OCI-LY1 (cell line): ENCODE results near the gene LTBP2.

ENCODE experiments used
- EZH2 ChIP-seq: fragments of 200-600 bp; sonication (generic), shearing (Covaris generic); IDR thresholded peaks from 2 replicates; pipeline ENCODE4 v1.8.0; 2017; ENCODE audit warnings: borderline replicate concordance, mixed run types, mild to moderate bottlenecking, antibody characterized with exemption, low read length, moderate library complexity, mixed read lengths
- TF ChIP-seq, protein P1 (sequence below): fragments of 200-600 bp; sonication (generic), shearing (Covaris generic); IDR thresholded peaks from 2 replicates; pipeline ENCODE4 v1.5.1; 2017; ENCODE audit warnings: mild to moderate bottlenecking, antibody characterized with exemption, low read length, moderate library complexity, mixed read lengths

DNA sequence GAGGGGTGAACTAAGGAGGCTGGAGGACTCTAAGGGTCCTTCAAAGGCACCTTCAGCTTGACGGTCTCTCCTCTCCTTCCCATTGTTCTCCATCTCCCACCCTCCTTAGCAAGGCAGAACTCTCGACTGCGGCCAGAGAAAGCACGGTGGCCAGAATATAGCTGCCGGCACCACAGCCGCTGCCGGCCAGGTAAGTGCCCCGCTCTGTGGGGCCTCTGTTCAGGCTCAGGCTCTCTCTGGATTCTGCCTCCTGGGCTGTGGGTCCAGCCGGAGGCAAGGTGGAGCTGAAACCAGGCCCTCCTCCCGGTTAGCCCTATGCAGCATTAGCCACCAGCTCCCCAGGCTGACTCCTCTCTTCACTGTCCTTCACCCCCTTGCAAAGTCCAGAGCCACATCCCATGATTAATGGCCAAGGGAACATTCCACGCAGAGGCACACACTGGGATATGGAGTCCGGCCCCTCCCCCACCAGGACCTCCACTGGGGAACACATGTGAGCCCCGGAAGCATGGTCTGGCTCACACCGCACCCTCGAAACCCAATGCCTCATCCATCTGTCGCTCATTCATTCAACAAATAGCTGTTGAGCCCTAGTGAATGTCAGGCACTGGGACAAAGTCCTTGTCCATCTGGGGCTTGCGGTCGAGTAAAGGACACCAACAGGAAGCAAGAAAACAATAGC, 25.2 kb downstream of the LTBP2 start:
- TF ChIP-seq, protein P1, sequence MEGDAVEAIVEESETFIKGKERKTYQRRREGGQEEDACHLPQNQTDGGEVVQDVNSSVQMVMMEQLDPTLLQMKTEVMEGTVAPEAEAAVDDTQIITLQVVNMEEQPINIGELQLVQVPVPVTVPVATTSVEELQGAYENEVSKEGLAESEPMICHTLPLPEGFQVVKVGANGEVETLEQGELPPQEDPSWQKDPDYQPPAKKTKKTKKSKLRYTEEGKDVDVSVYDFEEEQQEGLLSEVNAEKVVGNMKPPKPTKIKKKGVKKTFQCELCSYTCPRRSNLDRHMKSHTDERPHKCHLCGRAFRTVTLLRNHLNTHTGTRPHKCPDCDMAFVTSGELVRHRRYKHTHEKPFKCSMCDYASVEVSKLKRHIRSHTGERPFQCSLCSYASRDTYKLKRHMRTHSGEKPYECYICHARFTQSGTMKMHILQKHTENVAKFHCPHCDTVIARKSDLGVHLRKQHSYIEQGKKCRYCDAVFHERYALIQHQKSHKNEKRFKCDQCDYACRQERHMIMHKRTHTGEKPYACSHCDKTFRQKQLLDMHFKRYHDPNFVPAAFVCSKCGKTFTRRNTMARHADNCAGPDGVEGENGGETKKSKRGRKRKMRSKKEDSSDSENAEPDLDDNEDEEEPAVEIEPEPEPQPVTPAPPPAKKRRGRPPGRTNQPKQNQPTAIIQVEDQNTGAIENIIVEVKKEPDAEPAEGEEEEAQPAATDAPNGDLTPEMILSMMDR: no peak
- no peak for TF ChIP-seq EZH2
